ENCODE results near the gene MTFMT.

DNA sequence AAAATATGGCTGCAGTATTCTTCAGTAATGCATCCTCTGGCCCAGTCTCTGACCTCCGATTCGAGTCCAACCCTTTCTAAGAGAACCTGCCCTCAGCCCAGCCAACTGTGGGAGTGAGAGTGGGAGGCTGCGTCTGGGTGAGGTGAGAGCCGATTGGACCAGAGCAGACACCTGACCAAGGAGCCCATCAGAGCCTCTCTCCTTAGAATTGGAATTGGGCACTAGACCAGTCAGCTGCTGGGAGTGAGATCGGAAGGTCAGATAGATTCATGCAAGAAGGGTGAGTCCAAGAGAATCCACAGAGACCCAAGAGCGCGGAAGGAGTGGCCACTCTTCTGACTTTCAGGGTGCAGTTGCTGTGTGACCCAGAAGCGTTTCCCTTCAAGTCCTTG is 28.1 kb upstream of the MTFMT start:
- TF ChIP-seq CTCF (IDR thresholded peaks at IDR 0.05) (no peak), EP300 (IDR thresholded peaks at IDR 0.05) (no peak), POLR2A (IDR thresholded peaks at IDR 0.05) (no peak)

Measured in ovary (tissue), 3 donors.